T-helper 1 cell treated with Interleukin-12 subunit alpha and Interleukin-12 subunit beta and Interleukin-4 antibody, amounts not matched to agents 30 ng/mL and 1 ng/mL, for 36 hours (primary cell): ENCODE measurements around the gene INPP5J. TPM values are rescaled to one million over a fixed set of nuclear protein-coding genes. Genes with fewer than 3 reads are reported as not detected.
"Not testable (repeated sequence)": the region's sequence is repeated elsewhere in the genome, so short reads cannot be mapped to it uniquely, and the experiment has no call there.

Experiments
- intact Hi-C: fragments of 100-400 bp; cut with micrococcal nuclease; formaldehyde crosslinking; loops from one replicate; pipeline ENCODE4 v1.15.1; 2024
- total RNA-seq: library from RNA; stranded (reverse); gene quantifications from 2 replicates; pipeline ENCODE4 v1.2.3, GENCODE V29; 2022

Gene INPP5J
- total RNA-seq, 1 donor from 2014 or later = not detected

GRCh38 chr22:31099841-31100761 lies 22.7 kb upstream of the INPP5J start:
- intact Hi-C loops = no loop called here

- intact Hi-C loops = no loop called here
Observed at GRCh38 chr22:31100762-31101525, 21.8 kb upstream of the INPP5J start.

- intact Hi-C loops = no loop called here
Observed at GRCh38 chr22:31102441-31103081, 20.2 kb upstream of the INPP5J start.

- intact Hi-C loops = no loop called here
Observed at GRCh38 chr22:31103111-31103510, 19.7 kb upstream of the INPP5J start.

GRCh38 chr22:31103899-31104694 lies 18.7 kb upstream of the INPP5J start:
- intact Hi-C loops = no loop called here

- intact Hi-C loops = loop anchor here (5.0 kb wide), 2 partner anchors 37 to 167 kb away; partner anchors contain the start of gene PLA2G3
Observed at GRCh38 chr22:31104869-31105268, 17.9 kb upstream of the INPP5J start.

- intact Hi-C loops = loop anchor here (5.0 kb wide), 2 partner anchors 37 to 167 kb away; partner anchors contain the start of gene PLA2G3
Observed at GRCh38 chr22:31105282-31105929, 17.4 kb upstream of the INPP5J start.

GRCh38 chr22:31106001-31106571 lies 16.7 kb upstream of the INPP5J start:
- intact Hi-C loops = loop anchor here (5.0 kb wide), 2 partner anchors 36 to 166 kb away; partner anchors contain the start of gene PLA2G3

- intact Hi-C loops = loop anchor here (1.0 to 5.0 kb wide), 9 partner anchors 22 to 207 kb away; partner anchors contain the start of genes LIMK2, PLA2G3, RNF185 and TUG1
Observed at GRCh38 chr22:31106731-31107177, 16.0 kb upstream of the INPP5J start.

- intact Hi-C loops = loop anchor here (1.0 to 5.0 kb wide), 9 partner anchors 23 to 206 kb away; partner anchors contain the start of genes LIMK2, PLA2G3, RNF185 and TUG1
Observed at GRCh38 chr22:31107178-31107893, 15.4 kb upstream of the INPP5J start, which contains the start of gene SELENOM. TSS of gene SELENOM (minus strand) at chr22:31107568. CDS start at chr22:31107505, 63 bp downstream.

GRCh38 chr22:31107894-31108218 lies 14.9 kb upstream of the INPP5J start:
- intact Hi-C loops = loop anchor here (1.0 to 5.0 kb wide), 9 partner anchors 24 to 205 kb away; partner anchors contain the start of genes LIMK2, PLA2G3, RNF185 and TUG1

- intact Hi-C loops = not testable (repeated sequence)
Observed at GRCh38 chr22:31112547-31113091, 10.1 kb upstream of the INPP5J start.

- intact Hi-C loops = no loop called here
Observed at GRCh38 chr22:31118046-31118820, 4.5 kb upstream of the INPP5J start.

GRCh38 chr22:31119026-31119717 lies 3.6 kb upstream of the INPP5J start:
- intact Hi-C loops = no loop called here

GRCh38 chr22:31120230-31120629 lies 2.5 kb upstream of the INPP5J start:
- intact Hi-C loops = no loop called here

- intact Hi-C loops = no loop called here
Observed at GRCh38 chr22:31120642-31121041, 2.1 kb upstream of the INPP5J start.

GRCh38 chr22:31121403-31121802 lies 1.4 kb upstream of the INPP5J start:
- intact Hi-C loops = no loop called here
